Ishikawa (cell line): ENCODE results near the gene HPX.

Source experiments
- EGR1 ChIP-seq: IDR thresholded peaks from 2 replicates; pipeline ENCODE4 v1.6.1; 2012
- MAX ChIP-seq: IDR thresholded peaks from 2 replicates; pipeline ENCODE4 v1.6.1; 2012

GRCh38 chr11:6402561-6402981, 38.2 kb downstream of the HPX start:
- TF ChIP-seq MAX (no peak), EGR1 (no peak)
